Measurements from ENCODE around the gene NT5C2.

NT5C2 gene

GRCh38 chr10:103125323-103126267 lies 67.5 kb downstream of the NT5C2 start:
- peaks cover 25% of the 10 kb centered on the region for H3K4me1 Mint-ChIP-seq
- DNase-seq (no peak), ATAC-seq (peak; percentile 42)

GRCh38 chr10:103124420-103125096 lies 68.5 kb downstream of the NT5C2 start:
- H3K27ac Mint-ChIP-seq, result no peak overlapping the region
- no peak overlapping the region for H3K4me3 Mint-ChIP-seq
- no peaks in the 10 kb centered on the region for H3K27me3 Mint-ChIP-seq
- ATAC-seq, result no peak
- no peak for DNase-seq
- peaks cover 25% of the 10 kb centered on the region for H3K4me1 Mint-ChIP-seq
- no peaks in the 10 kb centered on the region for H3K9me3 Mint-ChIP-seq

More at GRCh38 chr10:103125323-103126267, 67.5 kb downstream of the NT5C2 start:
- Mint-ChIP-seq H3K27me3 (no peaks in the 10 kb centered on the region), H3K9me3 (no peaks in the 10 kb centered on the region), H3K27ac (peak overlapping the region in 1 of 2 donors; percentile 68), H3K4me3 (no peak overlapping the region)

- H3K9me3 Mint-ChIP-seq, result no peaks in the 10 kb centered on the region
- H3K27me3 Mint-ChIP-seq, result no peaks in the 10 kb centered on the region
- peaks cover 25% of the 10 kb centered on the region for H3K4me1 Mint-ChIP-seq
- DNase-seq (no peak), ATAC-seq (no peak)
- H3K4me3 Mint-ChIP-seq, result no peak overlapping the region
- no peak overlapping the region for H3K27ac Mint-ChIP-seq
These were observed 69.6 kb downstream of the NT5C2 start for GRCh38 chr10:103123282-103124024.

- DNase-seq (no peak), ATAC-seq (no peak)
- H3K27me3 Mint-ChIP-seq, result no peaks in the 10 kb centered on the region
- H3K4me1 Mint-ChIP-seq, result peaks cover 20% of the 10 kb centered on the region
- H3K27ac Mint-ChIP-seq, result no peak overlapping the region
- no peaks in the 10 kb centered on the region for H3K9me3 Mint-ChIP-seq
- no peak overlapping the region for H3K4me3 Mint-ChIP-seq
These were observed 71.9 kb downstream of the NT5C2 start for GRCh38 chr10:103120977-103121735.

GRCh38 chr10:103120546-103120945 lies 72.5 kb downstream of the NT5C2 start:
- Mint-ChIP-seq H3K4me1 (peaks cover 14% of the 10 kb centered on the region), H3K27me3 (no peaks in the 10 kb centered on the region), H3K9me3 (no peaks in the 10 kb centered on the region), H3K27ac (no peak overlapping the region), H3K4me3 (no peak overlapping the region)
- ATAC-seq (no peak), DNase-seq (no peak)

- DNase-seq (no peak), ATAC-seq (no peak)
- Mint-ChIP-seq H3K4me1 (peaks cover 6% of the 10 kb centered on the region), H3K27ac (no peak overlapping the region), H3K27me3 (no peaks in the 10 kb centered on the region), H3K4me3 (no peak overlapping the region), H3K9me3 (no peaks in the 10 kb centered on the region)
These were observed 75.8 kb downstream of the NT5C2 start for GRCh38 chr10:103117247-103117646.

- peaks cover 14% of the 10 kb centered on the region for H3K4me1 Mint-ChIP-seq
- ATAC-seq (no peak), DNase-seq (no peak)
- no peaks in the 10 kb centered on the region for H3K27me3 Mint-ChIP-seq
- no peaks in the 10 kb centered on the region for H3K9me3 Mint-ChIP-seq
- H3K4me3 Mint-ChIP-seq, result no peak overlapping the region
- no peak overlapping the region for H3K27ac Mint-ChIP-seq
These were observed 78.2 kb downstream of the NT5C2 start for GRCh38 chr10:103114876-103115275.

- no peak overlapping the region for H3K4me3 Mint-ChIP-seq
- H3K9me3 Mint-ChIP-seq, result no peaks in the 10 kb centered on the region
- no peak overlapping the region for H3K27ac Mint-ChIP-seq
- ATAC-seq (peak; percentile 90), DNase-seq (no peak)
- H3K4me1 Mint-ChIP-seq, result peaks cover 14% of the 10 kb centered on the region
- no peaks in the 10 kb centered on the region for H3K27me3 Mint-ChIP-seq
These were observed 80.9 kb downstream of the NT5C2 start for GRCh38 chr10:103111918-103112877.

- ATAC-seq, result no peak
- Mint-ChIP-seq H3K9me3 (no peaks in the 10 kb centered on the region), H3K4me3 (no peak overlapping the region), H3K4me1 (peaks cover 14% of the 10 kb centered on the region), H3K27me3 (no peaks in the 10 kb centered on the region), H3K27ac (peak overlapping the region in 1 of 2 donors; percentile 27)
- DNase-seq, result no peak
These were observed 81.8 kb downstream of the NT5C2 start for GRCh38 chr10:103111031-103111917.

GRCh38 chr10:103110407-103110806 lies 82.7 kb downstream of the NT5C2 start:
- no peaks in the 10 kb centered on the region for H3K9me3 Mint-ChIP-seq
- no peak overlapping the region for H3K4me3 Mint-ChIP-seq
- peaks cover 14% of the 10 kb centered on the region for H3K4me1 Mint-ChIP-seq
- ATAC-seq (no peak), DNase-seq (no peak)
- H3K27ac Mint-ChIP-seq, result no peak overlapping the region
- H3K27me3 Mint-ChIP-seq, result no peaks in the 10 kb centered on the region

- Mint-ChIP-seq H3K27ac (no peak overlapping the region), H3K4me1 (peaks cover 14% of the 10 kb centered on the region), H3K27me3 (no peaks in the 10 kb centered on the region), H3K9me3 (no peaks in the 10 kb centered on the region), H3K4me3 (no peak overlapping the region)
- ATAC-seq, result no peak
- no peak for DNase-seq
These were observed 83.3 kb downstream of the NT5C2 start for GRCh38 chr10:103109821-103110220.

GRCh38 chr10:103106539-103106938 lies 86.5 kb downstream of the NT5C2 start:
- ATAC-seq (no peak), DNase-seq (no peak)
- H3K27ac Mint-ChIP-seq, result no peak overlapping the region

GRCh38 chr10:103105462-103105861 lies 87.6 kb downstream of the NT5C2 start:
- no peaks in the 10 kb centered on the region for H3K27me3 Mint-ChIP-seq
- H3K27ac Mint-ChIP-seq, result no peak overlapping the region
- no peak overlapping the region for H3K4me3 Mint-ChIP-seq
- no peaks in the 10 kb centered on the region for H3K9me3 Mint-ChIP-seq
- H3K4me1 Mint-ChIP-seq, result no peaks in the 10 kb centered on the region
- DNase-seq, result no peak
- ATAC-seq, result no peak

More at GRCh38 chr10:103106539-103106938, 86.5 kb downstream of the NT5C2 start:
- H3K4me3 Mint-ChIP-seq, result no peak overlapping the region
- no peaks in the 10 kb centered on the region for H3K9me3 Mint-ChIP-seq
- H3K4me1 Mint-ChIP-seq, result peaks cover 7% of the 10 kb centered on the region
- H3K27me3 Mint-ChIP-seq, result no peaks in the 10 kb centered on the region
